Measurements from ENCODE around the gene MTFR2. TPM values are rescaled to one million over a fixed set of nuclear protein-coding genes. Genes with fewer than 3 reads are reported as not detected.
"Not testable (repeated sequence)": the region's sequence is repeated elsewhere in the genome, so short reads cannot be mapped to it uniquely, and the experiment has no call there.

Gene MTFR2
- total RNA-seq, 1 experiment from 2014 or later = 5.7 TPM

DNA sequence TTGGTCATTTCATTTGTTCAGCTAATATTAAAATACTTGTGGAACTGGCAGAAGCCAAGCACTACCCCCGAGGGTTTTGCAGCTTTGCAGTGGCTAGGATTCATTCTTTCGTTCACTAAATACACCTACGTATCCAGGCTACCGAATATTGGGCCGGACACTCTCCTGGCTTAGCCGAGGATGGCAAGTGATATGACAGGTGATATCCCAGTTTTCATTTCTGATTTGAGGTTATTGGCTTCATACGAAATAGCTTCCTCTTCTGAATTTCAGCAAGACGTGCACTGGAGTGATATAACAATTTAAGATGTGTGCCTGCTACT is 536 bp upstream of the MTFR2 start:
- Histone ChIP-seq H3K9me3 (no peaks in the 10 kb centered on the region), H3K4me3 (peak overlapping the region; percentile 94), H3K36me3 (peaks cover 9% of the 10 kb centered on the region; the same call in 1 of the 2 replicates), H3K27me3 (no peaks in the 10 kb centered on the region)
- DNase-seq = no peak

GRCh38 chr6:136249336-136249735 is 775 bp downstream of the MTFR2 start:
- Histone ChIP-seq H3K27me3 (no peaks in the 10 kb centered on the region), H3K9me3 (no peaks in the 10 kb centered on the region), H3K4me3 (peak overlapping the region; percentile 94), H3K36me3 (peaks cover 8% of the 10 kb centered on the region)
- DNase-seq = no peak

DNA sequence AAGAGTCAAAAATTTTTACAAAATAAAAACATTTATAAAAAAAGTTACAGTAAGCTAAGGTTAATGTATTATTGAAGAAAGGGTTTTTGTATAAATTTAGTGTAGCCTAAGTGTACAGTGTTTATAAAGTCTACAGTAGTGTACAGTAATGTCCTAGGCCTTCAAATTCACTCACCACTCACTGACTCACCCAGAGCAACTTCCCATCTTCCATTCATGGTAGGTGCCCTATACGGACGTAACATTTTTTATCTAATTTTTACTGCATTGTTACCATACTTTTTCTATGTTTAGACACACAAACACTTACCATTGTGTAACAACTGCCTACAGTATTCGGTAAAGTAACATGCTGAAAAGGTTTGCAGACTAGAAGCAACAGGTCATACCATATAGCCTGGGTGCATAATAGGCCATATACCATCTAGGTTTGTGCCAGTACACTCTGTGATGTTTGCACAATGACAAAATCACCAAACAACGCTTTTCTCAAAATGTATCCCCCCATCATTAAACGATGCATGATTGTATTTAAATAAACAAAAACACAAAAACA is 6.0 kb downstream of the MTFR2 start:
- H3K27me3 ChIP-seq = no peaks in the 10 kb centered on the region
- no peak overlapping the region for H3K4me3 ChIP-seq
- no peaks in the 10 kb centered on the region for H3K9me3 ChIP-seq
- H3K36me3 ChIP-seq = peaks cover 29% of the 10 kb centered on the region
- DNase-seq = no peak

DNA sequence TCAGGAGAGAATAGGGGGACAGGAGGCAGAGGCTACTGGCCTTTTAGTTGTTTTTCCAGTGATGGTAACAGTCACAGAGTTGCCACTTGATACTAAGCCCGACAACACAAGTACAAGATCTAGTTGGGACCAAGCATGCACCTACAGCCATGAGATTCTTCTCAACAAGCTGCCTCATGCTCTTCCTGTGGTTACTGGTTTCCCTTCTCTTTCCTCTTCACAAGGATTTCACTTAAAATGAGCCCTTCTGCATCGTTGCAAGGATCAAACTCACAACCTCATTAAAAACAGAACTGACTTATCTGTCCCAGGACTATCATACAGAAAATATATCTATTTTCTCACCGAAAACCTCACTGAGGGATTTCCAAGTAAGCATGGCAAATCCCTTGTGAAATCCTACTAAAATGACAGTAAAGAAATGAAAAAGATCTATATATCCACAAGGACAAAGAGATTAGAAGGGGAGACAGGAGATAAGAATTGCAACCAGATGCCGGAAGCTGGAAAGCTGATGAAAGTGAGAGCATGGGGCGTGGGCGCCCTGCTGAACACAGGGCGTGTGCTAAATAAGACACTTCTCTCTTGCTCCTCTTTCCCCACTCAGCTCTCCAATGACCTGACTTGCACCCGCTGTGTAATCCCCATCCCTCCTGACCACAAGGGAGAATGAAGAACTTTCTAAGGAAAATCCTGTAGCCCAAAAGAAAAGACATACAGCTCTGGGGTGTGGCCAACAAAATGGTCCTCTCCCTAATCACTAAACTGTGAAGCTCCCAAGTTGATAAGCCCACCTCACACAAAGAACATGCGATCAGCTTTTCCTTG is 13.4 kb downstream of the MTFR2 start:
- Histone ChIP-seq H3K27me3 (no peaks in the 10 kb centered on the region), H3K9me3 (no peaks in the 10 kb centered on the region), H3K4me3 (no peak overlapping the region), H3K36me3 (peaks cover 31% of the 10 kb centered on the region)
- no peak for DNase-seq

GRCh38 chr6:136235233-136235564 is 14.9 kb downstream of the MTFR2 start:
- H3K9me3 ChIP-seq = no peaks in the 10 kb centered on the region
- no peak overlapping the region for H3K4me3 ChIP-seq
- no peak for DNase-seq
- peaks cover 28% of the 10 kb centered on the region for H3K36me3 ChIP-seq
- no peaks in the 10 kb centered on the region for H3K27me3 ChIP-seq

DNA sequence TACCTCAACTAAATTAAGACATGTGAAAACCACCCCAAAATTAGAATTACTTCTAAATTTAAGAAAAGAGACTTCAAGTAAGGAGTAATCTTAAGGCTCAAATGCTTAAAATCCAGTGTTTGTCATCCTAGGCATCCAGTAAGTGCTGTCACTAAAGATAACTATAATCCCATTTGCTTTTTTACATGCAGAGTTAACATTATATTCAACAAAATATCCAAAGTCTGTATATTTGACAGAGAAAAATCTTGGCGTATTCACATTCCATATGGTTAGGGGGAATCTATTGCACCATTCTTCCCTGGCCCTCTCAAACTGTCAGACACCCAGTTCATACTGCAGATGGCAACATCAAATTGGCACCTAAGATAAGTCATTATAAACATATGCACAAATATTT is 17.4 kb downstream of the MTFR2 start:
- H3K9me3 ChIP-seq = no peaks in the 10 kb centered on the region
- no peak overlapping the region for H3K4me3 ChIP-seq
- peaks cover 18% of the 10 kb centered on the region for H3K36me3 ChIP-seq
- no peaks in the 10 kb centered on the region for H3K27me3 ChIP-seq
- no peak for DNase-seq

GRCh38 chr6:136230219-136230853 is 19.8 kb downstream of the MTFR2 start:
- Histone ChIP-seq H3K36me3 (peaks cover 13% of the 10 kb centered on the region; the same call in 1 of the 2 replicates), H3K27me3 (no peaks in the 10 kb centered on the region), H3K9me3 (no peaks in the 10 kb centered on the region), H3K4me3 (no peak overlapping the region)
- no peak for DNase-seq

GRCh38 chr6:136228814-136229213 is 21.3 kb downstream of the MTFR2 start:
- H3K36me3 ChIP-seq = peaks cover 10% of the 10 kb centered on the region; the same call in 1 of the 2 replicates
- H3K27me3 ChIP-seq = no peaks in the 10 kb centered on the region
- H3K9me3 ChIP-seq = no peaks in the 10 kb centered on the region
- H3K4me3 ChIP-seq = no peak overlapping the region
- no peak for DNase-seq

DNA sequence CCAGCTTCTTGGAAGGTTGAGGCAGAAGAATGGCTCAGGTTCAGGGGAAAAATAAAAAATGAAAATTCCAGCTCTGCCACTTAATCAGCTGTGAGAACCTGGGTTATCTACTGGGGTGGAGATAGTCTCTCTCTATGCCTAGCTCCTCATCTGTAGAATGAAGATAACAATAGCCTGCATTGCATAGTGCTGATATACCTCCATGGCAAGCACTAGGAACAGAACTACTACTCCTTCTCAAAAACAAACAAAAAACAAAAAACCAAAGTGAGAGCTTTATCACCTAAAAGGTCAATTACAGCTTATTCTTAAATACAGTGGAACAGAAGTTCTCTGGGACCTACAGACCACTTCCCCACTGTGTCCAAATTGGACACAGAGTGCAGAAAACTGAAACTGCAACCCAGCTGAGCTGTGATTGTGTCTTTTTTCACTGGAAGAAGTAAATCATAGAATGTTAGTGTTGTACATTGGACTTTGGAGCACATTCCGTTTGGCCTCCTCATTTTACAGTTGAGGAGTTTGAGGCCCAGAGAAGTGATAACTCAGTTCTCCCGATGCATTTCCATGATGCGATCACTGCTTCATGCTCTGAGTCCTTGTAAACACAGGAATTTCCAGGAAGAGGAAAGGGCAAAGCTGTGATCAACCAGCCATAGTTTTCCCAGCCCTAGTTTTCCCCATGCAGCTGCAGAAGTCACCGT is 23.3 kb downstream of the MTFR2 start:
- Histone ChIP-seq H3K4me3 (no peak overlapping the region), H3K36me3 (peaks cover 8% of the 10 kb centered on the region; the same call in 1 of the 2 replicates), H3K9me3 (no peaks in the 10 kb centered on the region), H3K27me3 (no peaks in the 10 kb centered on the region)
- DNase-seq = no peak

GRCh38 chr6:136226027-136226673 is 24.0 kb downstream of the MTFR2 start:
- DNase-seq = no peak
- H3K4me3 ChIP-seq = no peak overlapping the region
- peaks cover 8% of the 10 kb centered on the region; the same call in 1 of the 2 replicates for H3K36me3 ChIP-seq
- no peaks in the 10 kb centered on the region for H3K9me3 ChIP-seq
- H3K27me3 ChIP-seq = no peaks in the 10 kb centered on the region

- H3K27me3 ChIP-seq = no peaks in the 10 kb centered on the region
- H3K36me3 ChIP-seq = peaks cover 1% of the 10 kb centered on the region; the same call in 1 of the 2 replicates
- no peak overlapping the region for H3K4me3 ChIP-seq
- no peaks in the 10 kb centered on the region for H3K9me3 ChIP-seq
- peak; percentile 14 for DNase-seq
These were observed 24.6 kb downstream of the MTFR2 start for GRCh38 chr6:136225496-136225895.

GRCh38 chr6:136224974-136225373 is 25.1 kb downstream of the MTFR2 start:
- not testable (repeated sequence) for DNase-seq, H3K9me3 ChIP-seq, H3K4me3 ChIP-seq, H3K27me3 ChIP-seq, H3K36me3 ChIP-seq

DNA sequence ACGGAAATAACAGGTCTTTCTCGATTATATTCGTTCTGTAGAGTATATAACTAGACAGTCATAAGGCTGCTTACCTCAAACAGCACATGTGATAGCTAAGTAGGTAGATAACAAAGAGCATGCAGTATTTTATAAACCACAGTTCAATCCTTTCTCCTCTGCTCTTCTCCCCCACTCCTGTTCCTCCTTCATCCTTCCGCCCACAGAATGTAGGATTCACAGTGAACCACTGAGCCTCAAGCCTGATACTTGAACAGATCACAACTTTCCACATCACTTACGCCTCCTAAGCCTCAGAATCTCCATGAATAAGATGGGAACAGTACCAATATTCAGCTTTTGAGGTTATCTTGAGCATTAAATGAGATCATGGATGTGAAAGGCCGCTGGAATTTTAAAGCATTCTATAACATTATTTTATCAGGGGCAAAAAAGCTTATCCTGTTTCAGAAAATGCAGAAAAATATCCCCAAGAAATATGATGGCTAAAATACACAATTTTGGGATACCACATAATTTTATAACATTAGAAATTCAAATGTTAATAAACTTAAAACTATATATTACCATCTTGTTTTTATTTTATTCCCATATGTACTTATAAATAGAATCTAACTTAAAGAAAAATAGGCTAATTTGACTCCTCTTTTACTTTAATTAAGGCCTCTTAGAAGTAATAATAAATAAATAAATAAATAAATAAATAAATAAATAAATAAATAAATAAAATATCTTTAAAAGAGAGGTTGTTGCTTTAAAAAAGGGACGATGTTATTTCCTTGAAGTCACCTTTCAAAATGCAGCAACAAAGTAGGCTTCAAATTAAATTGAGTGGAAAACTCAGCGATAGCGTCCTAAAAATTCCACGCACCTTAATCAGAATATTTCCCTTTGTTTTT is 33.4 kb downstream of the MTFR2 start:
- no peaks in the 10 kb centered on the region for H3K36me3 ChIP-seq
- H3K4me3 ChIP-seq = no peak overlapping the region
- DNase-seq = no peak
- no peaks in the 10 kb centered on the region for H3K27me3 ChIP-seq
- H3K9me3 ChIP-seq = no peaks in the 10 kb centered on the region

DNA sequence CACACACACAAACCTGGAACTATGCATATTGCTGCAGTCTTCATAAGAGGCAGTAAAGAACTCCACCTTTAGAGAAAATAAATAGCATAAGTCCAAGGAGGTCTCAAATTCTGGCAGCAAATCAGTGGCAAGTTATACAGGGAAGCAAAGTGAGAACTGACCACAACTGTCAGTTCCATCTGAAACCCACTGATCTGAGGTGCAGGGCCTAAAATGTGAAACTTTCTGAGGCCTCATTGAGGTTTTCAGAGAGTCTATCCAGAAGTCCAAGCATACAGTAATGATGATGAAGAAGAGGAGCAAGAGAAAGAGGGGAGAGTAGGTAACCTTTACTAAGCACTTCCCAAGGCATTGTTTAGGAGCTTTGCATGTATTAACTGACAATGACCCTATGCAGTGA is 36.3 kb downstream of the MTFR2 start:
- Histone ChIP-seq H3K27me3 (no peaks in the 10 kb centered on the region), H3K9me3 (no peaks in the 10 kb centered on the region), H3K4me3 (no peak overlapping the region), H3K36me3 (no peaks in the 10 kb centered on the region)
- no peak for DNase-seq

DNA sequence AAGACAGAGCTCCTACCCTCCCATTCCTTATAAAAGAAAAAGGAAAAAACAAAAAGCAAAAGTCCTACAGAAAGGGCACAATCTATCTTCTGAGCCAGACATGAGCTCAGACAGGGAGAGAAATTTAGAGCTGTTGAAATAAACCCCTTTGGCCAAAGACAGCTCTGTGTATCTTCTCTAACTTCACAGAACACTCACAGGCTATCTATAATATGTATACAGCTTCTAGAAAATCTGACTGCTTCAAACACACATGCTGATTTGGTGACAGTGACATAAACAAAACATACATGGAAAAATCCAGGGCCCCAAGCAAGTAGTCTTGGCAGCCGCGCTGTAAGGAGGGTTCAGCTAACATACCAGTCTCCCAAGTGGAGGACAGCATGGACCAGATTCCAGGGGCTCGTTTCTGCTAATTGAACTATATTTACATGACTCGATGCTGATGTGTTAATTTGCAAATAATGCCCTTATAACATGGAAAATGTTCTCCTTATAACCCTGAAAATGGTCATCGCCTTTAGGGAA is 37.0 kb downstream of the MTFR2 start:
- no peak for DNase-seq
- H3K27me3 ChIP-seq = no peaks in the 10 kb centered on the region
- no peaks in the 10 kb centered on the region for H3K36me3 ChIP-seq
- no peaks in the 10 kb centered on the region for H3K9me3 ChIP-seq
- no peak overlapping the region for H3K4me3 ChIP-seq

DNA sequence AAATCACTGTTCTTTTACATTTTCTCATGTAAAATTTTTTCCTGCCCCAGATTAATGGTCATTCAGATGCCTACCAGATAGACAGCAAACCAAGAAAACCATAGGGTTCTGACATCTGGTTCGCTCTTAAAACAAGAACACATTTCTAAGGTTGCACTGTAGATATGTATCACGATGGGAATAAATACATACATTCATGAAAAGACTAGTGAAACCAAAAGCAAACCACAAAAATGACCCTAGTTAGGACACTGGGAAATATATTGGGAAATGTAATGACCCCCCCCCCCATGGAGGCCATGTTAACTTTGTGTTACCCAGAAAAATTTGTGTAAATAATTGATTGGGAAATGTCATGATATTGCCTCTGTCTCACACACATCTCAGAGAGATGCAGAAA is 37.5 kb downstream of the MTFR2 start:
- Histone ChIP-seq H3K9me3 (no peaks in the 10 kb centered on the region), H3K4me3 (no peak overlapping the region), H3K27me3 (no peaks in the 10 kb centered on the region), H3K36me3 (no peaks in the 10 kb centered on the region)
- DNase-seq = no peak

Measured in MG63 (cell line).